Erythroblast (primary cell): ENCODE measurements around the gene TTC36.
A peak's percentile ranks its signal among the peaks of the same experiment; 100 is the strongest.
"Not testable (repeated sequence)": the region's sequence is repeated elsewhere in the genome, so short reads cannot be mapped to it uniquely, and the experiment has no call there.

Experiments
- DNase-seq, 2 experiments: peaks; one replicate each; lab custom pipeline; 2025; lab: John Stamatoyannopoulos, UW
- GATA1 ChIP-seq: IDR thresholded peaks from 2 replicates; pipeline ENCODE4 v1.6.1; 2011; ENCODE audit warnings: low read depth, mild to moderate bottlenecking, control low read depth, low read length, moderate library complexity
- POLR2A ChIP-seq: IDR thresholded peaks from 2 replicates; pipeline ENCODE4 v1.6.1; 2011; ENCODE audit warnings: mild to moderate bottlenecking, low read length

The TTC36 gene, protein sequence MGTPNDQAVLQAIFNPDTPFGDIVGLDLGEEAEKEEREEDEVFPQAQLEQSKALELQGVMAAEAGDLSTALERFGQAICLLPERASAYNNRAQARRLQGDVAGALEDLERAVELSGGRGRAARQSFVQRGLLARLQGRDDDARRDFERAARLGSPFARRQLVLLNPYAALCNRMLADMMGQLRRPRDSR

DNA sequence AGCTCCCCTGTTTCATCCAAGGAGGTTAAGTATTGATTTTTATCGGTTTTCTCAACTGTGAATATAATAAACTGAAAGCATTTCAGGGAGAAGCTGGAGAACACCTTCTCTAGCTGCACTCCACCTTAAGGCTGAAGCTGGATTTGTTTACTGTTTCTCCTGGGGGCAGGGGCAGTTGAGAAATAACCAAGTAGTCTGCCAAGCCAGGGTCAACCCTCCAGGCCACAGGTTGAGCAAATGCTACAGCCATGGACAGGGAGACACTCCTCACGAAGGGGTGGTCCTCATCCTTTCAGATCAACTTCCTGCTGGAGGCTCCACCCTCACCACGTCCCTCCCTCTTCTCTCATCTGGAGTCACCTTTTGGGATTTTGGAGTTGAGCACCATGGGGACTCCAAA is at the start of gene TTC36:
TTC36 (plus strand) TSS at position 366 of the 400 bp plus-strand sequence; CDS start at position 387, 21 bp downstream.
- DNase-seq = no peak
- TF ChIP-seq POLR2A (no peak), GATA1 (no peak)

GRCh38 chr11:118481238-118481637 is 46.0 kb upstream of the TTC36 start:
- not testable (repeated sequence) for DNase-seq

- no peak for DNase-seq
Observed at GRCh38 chr11:118484405-118484804, 42.9 kb upstream of the TTC36 start.

GRCh38 chr11:118485273-118485672 is 42.0 kb upstream of the TTC36 start:
- DNase-seq = peak in 1 of 2 experiments; percentile 13
- TF ChIP-seq POLR2A (no peak), GATA1 (no peak)

More at GRCh38 chr11:118484405-118484804, 42.9 kb upstream of the TTC36 start:
- TF ChIP-seq GATA1 (no peak), POLR2A (no peak)

GRCh38 chr11:118488480-118489109 is 38.7 kb upstream of the TTC36 start:
- DNase-seq = peak; percentile 83 to 91
- TF ChIP-seq POLR2A = no peak
- TF ChIP-seq GATA1 = no peak

DNA sequence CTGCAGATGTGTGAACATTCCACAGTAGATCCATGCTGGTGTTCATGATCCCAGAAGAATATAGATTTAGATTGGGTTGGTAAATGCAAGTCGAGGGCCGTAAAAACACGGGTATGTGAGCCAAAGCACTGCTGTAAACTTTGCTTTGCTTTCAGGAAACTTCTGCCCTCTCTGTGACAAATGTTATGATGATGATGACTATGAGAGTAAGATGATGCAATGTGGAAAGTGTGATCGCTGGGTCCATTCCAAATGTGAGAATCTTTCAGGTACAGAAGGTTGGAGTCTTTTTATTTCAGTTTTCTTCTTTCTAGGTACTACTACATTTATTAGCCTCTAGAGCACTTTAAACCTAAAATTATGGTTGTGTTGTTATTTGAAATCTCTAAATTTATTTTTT is 36.2 kb upstream of the TTC36 start:
- no peak for DNase-seq
- TF ChIP-seq GATA1 (no peak), POLR2A (no peak)

DNA sequence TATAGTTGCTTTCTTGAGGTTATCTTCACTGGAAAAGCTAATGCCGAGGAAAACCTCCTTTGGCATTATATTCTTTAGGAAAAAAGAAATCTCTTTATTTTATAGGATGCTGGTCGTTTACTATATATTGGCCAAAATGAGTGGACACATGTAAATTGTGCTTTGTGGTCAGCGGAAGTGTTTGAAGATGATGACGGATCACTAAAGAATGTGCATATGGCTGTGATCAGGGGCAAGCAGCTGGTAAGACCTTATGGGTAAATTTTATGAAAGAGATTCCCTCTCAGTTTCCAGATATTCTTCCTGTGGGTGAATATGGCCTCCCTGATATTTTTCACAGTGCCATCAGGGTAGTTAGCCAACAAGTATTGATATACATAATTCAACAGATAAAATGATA is 29.4 kb upstream of the TTC36 start:
- TF ChIP-seq GATA1 (no peak), POLR2A (no peak)
- DNase-seq = no peak

DNA sequence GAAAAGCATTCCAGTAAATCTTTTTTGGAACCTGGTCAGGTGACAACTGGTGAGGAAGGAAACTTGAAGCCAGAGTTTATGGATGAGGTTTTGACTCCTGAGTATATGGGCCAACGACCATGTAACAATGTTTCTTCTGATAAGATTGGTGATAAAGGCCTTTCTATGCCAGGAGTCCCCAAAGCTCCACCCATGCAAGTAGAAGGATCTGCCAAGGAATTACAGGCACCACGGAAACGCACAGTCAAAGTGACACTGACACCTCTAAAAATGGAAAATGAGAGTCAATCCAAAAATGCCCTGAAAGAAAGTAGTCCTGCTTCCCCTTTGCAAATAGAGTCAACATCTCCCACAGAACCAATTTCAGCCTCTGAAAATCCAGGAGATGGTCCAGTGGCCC is 24.1 kb upstream of the TTC36 start:
- TF ChIP-seq GATA1 (no peak), POLR2A (no peak)
- no peak for DNase-seq

GRCh38 chr11:118511601-118512000 is 15.7 kb upstream of the TTC36 start:
- TF ChIP-seq POLR2A (no peak), GATA1 (no peak)
- DNase-seq = no peak

DNA sequence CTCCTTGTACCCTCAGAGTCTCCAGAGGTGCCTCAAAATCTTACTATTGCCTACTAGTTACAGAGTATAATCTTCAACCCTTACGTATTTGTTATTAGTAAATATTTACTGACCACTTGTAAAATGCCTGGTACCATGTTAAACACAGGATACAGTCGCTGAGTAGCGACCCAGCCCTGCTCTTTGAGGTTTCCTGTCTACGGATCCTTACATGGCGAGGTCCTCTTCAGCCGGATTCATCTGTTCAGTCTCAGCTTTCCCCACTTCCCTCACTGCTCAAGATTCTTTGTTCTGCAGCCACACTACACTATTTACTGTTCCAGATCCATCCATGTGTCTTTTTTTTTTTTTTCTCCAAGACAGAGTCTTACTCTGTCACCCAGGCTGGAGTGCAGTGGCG is 13.2 kb upstream of the TTC36 start:
- DNase-seq = no peak
- TF ChIP-seq POLR2A = no peak
- no peak for TF ChIP-seq GATA1

DNA sequence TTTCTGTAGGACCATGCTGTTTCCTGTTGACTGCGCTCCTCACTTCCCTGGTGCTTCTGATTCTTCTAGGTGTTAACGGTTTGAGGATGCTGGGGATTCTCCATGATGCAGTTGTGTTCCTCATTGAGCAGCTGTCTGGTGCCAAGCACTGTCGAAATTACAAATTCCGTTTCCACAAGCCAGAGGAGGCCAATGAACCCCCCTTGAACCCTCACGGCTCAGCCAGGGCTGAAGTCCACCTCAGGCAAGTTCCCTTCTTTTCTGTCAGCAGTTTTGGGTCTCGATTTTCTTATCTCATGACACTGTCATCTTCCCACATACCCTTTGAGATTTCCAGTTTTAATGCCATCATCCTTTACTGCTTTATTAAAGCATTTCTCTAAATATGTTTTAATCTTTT is 7.7 kb upstream of the TTC36 start:
- DNase-seq = no peak
- TF ChIP-seq GATA1 = no peak
- TF ChIP-seq POLR2A = no peak

- TF ChIP-seq POLR2A = no peak
- TF ChIP-seq GATA1 = no peak
- no peak for DNase-seq
Observed at GRCh38 chr11:118521892-118522311, 5.4 kb upstream of the TTC36 start.

GRCh38 chr11:118522571-118523072 is 4.7 kb upstream of the TTC36 start:
- peak in 1 of 2 experiments; percentile 23 for DNase-seq
- TF ChIP-seq POLR2A = no peak
- no peak for TF ChIP-seq GATA1

- no peak for TF ChIP-seq POLR2A
- TF ChIP-seq GATA1 = no peak
- no peak for DNase-seq
Observed at GRCh38 chr11:118524356-118524755, 2.9 kb upstream of the TTC36 start.
